ENCODE measurements around the gene ZNF524.

DNA sequence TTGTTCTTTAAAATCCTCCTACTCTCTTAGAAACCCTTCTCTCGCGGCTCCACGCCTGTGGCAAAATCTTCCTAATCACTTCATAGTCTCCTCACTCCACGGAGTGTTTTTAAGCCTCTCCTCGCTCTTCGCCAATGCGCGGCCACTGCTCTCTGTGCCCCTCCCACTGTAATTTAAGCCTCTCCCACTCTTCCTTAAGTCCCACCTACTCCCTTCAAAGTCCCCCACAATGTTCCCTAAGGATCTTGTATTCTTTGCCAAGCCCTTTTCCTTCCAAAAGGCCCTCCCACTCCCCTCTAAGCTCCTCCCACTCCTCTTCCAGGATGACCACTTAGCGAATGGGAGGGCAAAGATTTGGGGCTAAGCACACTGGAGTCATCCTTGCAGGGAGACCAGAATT is 2.1 kb upstream of the ZNF524 start:
- TF ChIP-seq POLR2A (IDR thresholded peaks at IDR 0.05) (no peak), POLR2AphosphoS5 (IDR thresholded peaks at IDR 0.05) (no peak)
- TF ChIP-seq, protein P1, sequence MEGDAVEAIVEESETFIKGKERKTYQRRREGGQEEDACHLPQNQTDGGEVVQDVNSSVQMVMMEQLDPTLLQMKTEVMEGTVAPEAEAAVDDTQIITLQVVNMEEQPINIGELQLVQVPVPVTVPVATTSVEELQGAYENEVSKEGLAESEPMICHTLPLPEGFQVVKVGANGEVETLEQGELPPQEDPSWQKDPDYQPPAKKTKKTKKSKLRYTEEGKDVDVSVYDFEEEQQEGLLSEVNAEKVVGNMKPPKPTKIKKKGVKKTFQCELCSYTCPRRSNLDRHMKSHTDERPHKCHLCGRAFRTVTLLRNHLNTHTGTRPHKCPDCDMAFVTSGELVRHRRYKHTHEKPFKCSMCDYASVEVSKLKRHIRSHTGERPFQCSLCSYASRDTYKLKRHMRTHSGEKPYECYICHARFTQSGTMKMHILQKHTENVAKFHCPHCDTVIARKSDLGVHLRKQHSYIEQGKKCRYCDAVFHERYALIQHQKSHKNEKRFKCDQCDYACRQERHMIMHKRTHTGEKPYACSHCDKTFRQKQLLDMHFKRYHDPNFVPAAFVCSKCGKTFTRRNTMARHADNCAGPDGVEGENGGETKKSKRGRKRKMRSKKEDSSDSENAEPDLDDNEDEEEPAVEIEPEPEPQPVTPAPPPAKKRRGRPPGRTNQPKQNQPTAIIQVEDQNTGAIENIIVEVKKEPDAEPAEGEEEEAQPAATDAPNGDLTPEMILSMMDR (IDR thresholded peaks at IDR 0.05): no peak

All from prostate gland (tissue), 2 donors.